ENCODE data around the gene VANGL1.

VANGL1 gene

DNA sequence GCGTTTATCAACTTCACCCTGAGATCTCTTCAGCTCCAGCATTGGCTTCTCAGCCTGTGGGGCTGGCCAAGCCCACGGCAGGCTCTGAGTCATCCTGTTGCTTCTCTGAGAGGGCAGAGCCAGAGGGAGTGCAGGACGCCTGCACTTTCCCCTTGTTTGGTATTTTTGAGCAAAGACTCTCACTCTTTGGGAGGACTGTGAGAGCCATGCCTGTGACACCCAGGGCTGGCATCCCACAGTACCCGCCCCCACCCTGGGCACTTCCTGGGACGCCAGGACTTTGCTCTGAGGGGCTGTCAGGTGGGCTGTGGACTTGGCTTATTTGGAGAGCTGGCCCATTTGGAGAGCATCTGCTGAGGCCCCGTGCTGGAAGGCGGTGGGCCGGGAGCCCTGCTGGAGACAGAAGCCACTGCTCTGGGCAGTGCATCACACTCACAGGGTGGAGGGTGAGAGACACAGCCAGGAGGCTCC is 37.4 kb downstream of the VANGL1 start:
- H3K36me3 ChIP-seq (replicated peaks; ENCODE audit: insufficient read depth, low read length) = no peaks in the 10 kb centered on the region
- no peak overlapping the region for H3K27ac ChIP-seq (ENCODE audit: low read length)
- DNase-seq = no peak

DNA sequence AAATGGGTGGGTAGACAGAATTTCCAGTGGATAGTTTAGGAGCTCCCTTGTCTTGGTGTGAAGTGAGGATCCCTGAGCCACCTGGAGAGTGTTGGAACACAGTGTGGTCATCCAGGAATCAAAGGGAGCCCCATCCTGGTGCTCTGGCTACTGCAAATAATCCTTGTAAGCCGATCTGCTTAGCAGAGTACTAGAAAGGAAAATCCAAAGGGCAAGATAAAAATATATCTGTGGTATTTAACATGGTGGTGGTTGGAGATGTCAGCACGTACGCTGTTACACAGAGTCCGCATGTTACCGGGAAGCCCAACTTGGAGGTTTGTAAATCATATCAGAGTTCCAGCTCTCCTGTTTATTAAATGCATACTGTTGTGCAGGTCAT is 39.0 kb downstream of the VANGL1 start:
- TF ChIP-seq, protein P1, sequence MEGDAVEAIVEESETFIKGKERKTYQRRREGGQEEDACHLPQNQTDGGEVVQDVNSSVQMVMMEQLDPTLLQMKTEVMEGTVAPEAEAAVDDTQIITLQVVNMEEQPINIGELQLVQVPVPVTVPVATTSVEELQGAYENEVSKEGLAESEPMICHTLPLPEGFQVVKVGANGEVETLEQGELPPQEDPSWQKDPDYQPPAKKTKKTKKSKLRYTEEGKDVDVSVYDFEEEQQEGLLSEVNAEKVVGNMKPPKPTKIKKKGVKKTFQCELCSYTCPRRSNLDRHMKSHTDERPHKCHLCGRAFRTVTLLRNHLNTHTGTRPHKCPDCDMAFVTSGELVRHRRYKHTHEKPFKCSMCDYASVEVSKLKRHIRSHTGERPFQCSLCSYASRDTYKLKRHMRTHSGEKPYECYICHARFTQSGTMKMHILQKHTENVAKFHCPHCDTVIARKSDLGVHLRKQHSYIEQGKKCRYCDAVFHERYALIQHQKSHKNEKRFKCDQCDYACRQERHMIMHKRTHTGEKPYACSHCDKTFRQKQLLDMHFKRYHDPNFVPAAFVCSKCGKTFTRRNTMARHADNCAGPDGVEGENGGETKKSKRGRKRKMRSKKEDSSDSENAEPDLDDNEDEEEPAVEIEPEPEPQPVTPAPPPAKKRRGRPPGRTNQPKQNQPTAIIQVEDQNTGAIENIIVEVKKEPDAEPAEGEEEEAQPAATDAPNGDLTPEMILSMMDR (IDR thresholded peaks at IDR 0.05; ENCODE audit: low read length) = no peak
- TF ChIP-seq EZH2phosphoT487 (IDR thresholded peaks at IDR 0.05; ENCODE audit: low read length) = no peak
- no peak for TF ChIP-seq EZH2 (optimal IDR thresholded peaks at IDR 0.05; ENCODE audit: low read depth, low read length)
- no peaks in the 10 kb centered on the region for H3K27me3 ChIP-seq (replicated peaks; ENCODE audit: insufficient read depth, low read length)
- H3K27ac ChIP-seq (ENCODE audit: low read length) = no peak overlapping the region
- H3K79me2 ChIP-seq (ENCODE audit: low read length) = no peaks in the 10 kb centered on the region
- no peak overlapping the region for H3K4me2 ChIP-seq (ENCODE audit: low read depth, low read length)
- H2AFZ ChIP-seq (ENCODE audit: low read length) = no peak overlapping the region
- H3K9me3 ChIP-seq (replicated peaks; ENCODE audit: insufficient read depth, low read length) = no peaks in the 10 kb centered on the region
- no peaks in the 10 kb centered on the region for H3K9me2 ChIP-seq (replicated peaks; ENCODE audit: insufficient read depth, low read length)
- no peaks in the 10 kb centered on the region for H3F3A ChIP-seq (ENCODE audit: insufficient read depth, low read length)
- DNase-seq = no peak
- H3K9ac ChIP-seq (ENCODE audit: low read length) = no peak overlapping the region
- H3K36me3 ChIP-seq (replicated peaks; ENCODE audit: insufficient read depth, low read length) = no peaks in the 10 kb centered on the region
- H4K20me1 ChIP-seq (ENCODE audit: insufficient read depth, low read length) = no peaks in the 10 kb centered on the region
- H3K4me3 ChIP-seq (ENCODE audit: low read length) = no peak overlapping the region
- H3K4me1 ChIP-seq (ENCODE audit: low read length) = no peaks in the 10 kb centered on the region

More for the DNA sequence above, 37.4 kb downstream of the VANGL1 start:
- H2AFZ ChIP-seq (ENCODE audit: low read length) = no peak overlapping the region
- H3K9me3 ChIP-seq (replicated peaks; ENCODE audit: insufficient read depth, low read length) = no peaks in the 10 kb centered on the region
- TF ChIP-seq, protein P1 (IDR thresholded peaks at IDR 0.05; ENCODE audit: low read length) = no peak
- TF ChIP-seq EZH2phosphoT487 (IDR thresholded peaks at IDR 0.05; ENCODE audit: low read length) = no peak
- no peaks in the 10 kb centered on the region for H3F3A ChIP-seq (ENCODE audit: insufficient read depth, low read length)
- H3K4me3 ChIP-seq (ENCODE audit: low read length) = no peak overlapping the region
- H3K4me1 ChIP-seq (ENCODE audit: low read length) = no peaks in the 10 kb centered on the region
- H3K27me3 ChIP-seq (replicated peaks; ENCODE audit: insufficient read depth, low read length) = no peaks in the 10 kb centered on the region
- H3K9me2 ChIP-seq (replicated peaks; ENCODE audit: insufficient read depth, low read length) = no peaks in the 10 kb centered on the region
- no peaks in the 10 kb centered on the region for H3K79me2 ChIP-seq (ENCODE audit: low read length)
- no peak overlapping the region for H3K4me2 ChIP-seq (ENCODE audit: low read depth, low read length)
- H4K20me1 ChIP-seq (ENCODE audit: insufficient read depth, low read length) = no peaks in the 10 kb centered on the region
- H3K9ac ChIP-seq (ENCODE audit: low read length) = no peak overlapping the region

DNA sequence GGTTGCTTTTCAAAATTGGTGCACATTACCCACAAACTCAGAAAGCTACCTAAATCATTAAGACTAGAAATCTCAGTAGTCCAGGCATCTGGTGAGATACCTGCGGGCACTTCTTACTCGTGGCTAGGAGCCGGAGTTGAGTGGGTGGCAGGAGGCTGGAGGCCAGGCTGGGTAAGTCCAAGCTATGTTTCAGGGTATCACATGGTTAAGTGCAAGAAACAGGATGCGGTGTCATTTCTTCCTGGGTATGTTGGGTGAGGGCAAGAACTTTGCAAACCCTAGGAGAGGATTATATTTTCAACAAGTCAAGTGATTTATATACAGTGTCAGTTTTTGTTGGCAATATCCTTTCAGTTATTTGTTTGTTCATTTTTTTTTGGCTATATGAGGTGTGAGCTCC is 41.0 kb downstream of the VANGL1 start:
- H3K9ac ChIP-seq (ENCODE audit: low read length) = no peak overlapping the region
- no peak overlapping the region for H3K4me3 ChIP-seq (ENCODE audit: low read length)
- no peaks in the 10 kb centered on the region for H3K36me3 ChIP-seq (replicated peaks; ENCODE audit: insufficient read depth, low read length)
- H3K27me3 ChIP-seq (replicated peaks; ENCODE audit: insufficient read depth, low read length) = no peaks in the 10 kb centered on the region
- no peaks in the 10 kb centered on the region for H3K4me1 ChIP-seq (ENCODE audit: low read length)
- no peak overlapping the region for H3K27ac ChIP-seq (ENCODE audit: low read length)
- TF ChIP-seq, protein P1 (IDR thresholded peaks at IDR 0.05; ENCODE audit: low read length) = no peak
- TF ChIP-seq EZH2phosphoT487 (IDR thresholded peaks at IDR 0.05; ENCODE audit: low read length) = no peak
- TF ChIP-seq EZH2 (optimal IDR thresholded peaks at IDR 0.05; ENCODE audit: low read depth, low read length) = no peak
- no peaks in the 10 kb centered on the region for H3K9me2 ChIP-seq (replicated peaks; ENCODE audit: insufficient read depth, low read length)
- H3K4me2 ChIP-seq (ENCODE audit: low read depth, low read length) = no peak overlapping the region
- DNase-seq = no peak
- H3F3A ChIP-seq (ENCODE audit: insufficient read depth, low read length) = no peaks in the 10 kb centered on the region
- no peaks in the 10 kb centered on the region for H3K79me2 ChIP-seq (ENCODE audit: low read length)
- H3K9me3 ChIP-seq (replicated peaks; ENCODE audit: insufficient read depth, low read length) = no peaks in the 10 kb centered on the region
- H4K20me1 ChIP-seq (ENCODE audit: insufficient read depth, low read length) = no peaks in the 10 kb centered on the region
- no peak overlapping the region for H2AFZ ChIP-seq (ENCODE audit: low read length)
